Colonic mucosa (tissue), 4 donors: ENCODE data around the gene PDE4D. TPM values are rescaled to one million over a fixed set of nuclear protein-coding genes. Genes with fewer than 3 reads are reported as not detected.

Experiments
- DNase-seq: peaks from one replicate; pipeline ENCODE4 v3.0.0-alpha.2; 2020
- H3K27ac ChIP-seq: fragments of 200-600 bp; one replicate; pipeline ENCODE4 v1.8.0; 2021
- H3K27me3 ChIP-seq: fragments of 200-600 bp; one replicate; pipeline ENCODE4 v1.8.0; 2021
- H3K36me3 ChIP-seq: fragments of 200-600 bp; one replicate; pipeline ENCODE4 v1.8.0; 2021
- H3K4me1 ChIP-seq: fragments of 200-600 bp; one replicate; pipeline ENCODE4 v1.8.0; 2021; ENCODE audit warnings: mild to moderate bottlenecking
- H3K4me3 ChIP-seq: fragments of 200-600 bp; one replicate; pipeline ENCODE4 v1.8.0; 2021
- H3K9ac ChIP-seq, 2 donors: one replicate each; pipeline ENCODE4 v1.7.0; 2013; ENCODE audit warnings: control low read depth in 2 of 2, low read depth in 2 of 2, low read length in 2 of 2
- H3K9me3 ChIP-seq: fragments of 200-600 bp; one replicate; pipeline ENCODE4 v1.8.0; 2021
- intact Hi-C: fragments of 100-400 bp; cut with DNase I; formaldehyde crosslinking; loops from one replicate; pipeline ENCODE4 v1.14.1; 2022
- total RNA-seq, 2 donors: library from RNA; stranded (reverse); fragmentation: NEBNext Ultra II Directional in 1 of 2; extraction: Animal tissue kit (Norgen Biotek cat#: 25700) in 1 of 2; gene quantifications; one replicate each; pipeline ENCODE4 v1.2.1, GENCODE V29; 2021
- TF ChIP-seq, protein P1 (sequence below): fragments of 200-600 bp; IDR thresholded peaks from one replicate; pipeline ENCODE4 v1.8.0; 2022; ENCODE audit warnings: antibody characterized with exemption, mild to moderate bottlenecking
- donor health status: healthy.
- donor health status: DM: no; HTN: no; CAD: no.
- donor health status: DM: no; HTN: no; CAD: no.

Gene PDE4D
- total RNA-seq, 2 donors from 2014 or later = 23.1 to 53.7 TPM

DNA sequence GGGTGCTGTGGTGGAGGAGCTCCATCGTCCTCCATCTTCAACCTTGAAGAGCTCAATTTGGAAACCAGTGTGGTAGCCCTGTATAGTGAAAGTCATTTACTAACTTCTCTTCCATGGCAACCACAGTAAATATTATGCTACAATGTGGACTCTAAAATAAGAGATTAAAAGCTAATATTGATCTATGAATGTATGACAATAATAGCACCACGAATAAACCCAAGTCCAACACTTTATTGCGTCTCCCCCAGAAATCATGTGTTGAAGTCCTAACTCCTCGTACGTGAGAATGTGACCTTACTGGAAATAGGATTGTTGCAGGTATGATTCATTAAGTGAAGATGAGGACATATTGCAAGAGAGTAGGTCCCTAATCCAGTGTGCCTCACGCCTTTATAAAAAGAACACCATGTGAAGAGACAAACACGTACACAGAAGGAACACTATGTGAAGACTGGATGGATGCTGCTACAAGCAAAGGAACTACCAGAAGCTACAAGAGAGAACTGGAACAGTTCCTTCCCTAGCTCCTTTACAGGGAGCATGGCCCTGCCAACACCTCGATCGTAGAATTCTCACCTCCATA, 276.2 kb downstream of the PDE4D start:
- Histone ChIP-seq H3K9me3 (no peaks in the 10 kb centered on the region), H3K4me1 (no peaks in the 10 kb centered on the region), H3K4me3 (no peak overlapping the region), H3K27me3 (no peaks in the 10 kb centered on the region), H3K9ac (no peak overlapping the region), H3K27ac (no peak overlapping the region), H3K36me3 (no peaks in the 10 kb centered on the region)
- TF ChIP-seq, protein P1, sequence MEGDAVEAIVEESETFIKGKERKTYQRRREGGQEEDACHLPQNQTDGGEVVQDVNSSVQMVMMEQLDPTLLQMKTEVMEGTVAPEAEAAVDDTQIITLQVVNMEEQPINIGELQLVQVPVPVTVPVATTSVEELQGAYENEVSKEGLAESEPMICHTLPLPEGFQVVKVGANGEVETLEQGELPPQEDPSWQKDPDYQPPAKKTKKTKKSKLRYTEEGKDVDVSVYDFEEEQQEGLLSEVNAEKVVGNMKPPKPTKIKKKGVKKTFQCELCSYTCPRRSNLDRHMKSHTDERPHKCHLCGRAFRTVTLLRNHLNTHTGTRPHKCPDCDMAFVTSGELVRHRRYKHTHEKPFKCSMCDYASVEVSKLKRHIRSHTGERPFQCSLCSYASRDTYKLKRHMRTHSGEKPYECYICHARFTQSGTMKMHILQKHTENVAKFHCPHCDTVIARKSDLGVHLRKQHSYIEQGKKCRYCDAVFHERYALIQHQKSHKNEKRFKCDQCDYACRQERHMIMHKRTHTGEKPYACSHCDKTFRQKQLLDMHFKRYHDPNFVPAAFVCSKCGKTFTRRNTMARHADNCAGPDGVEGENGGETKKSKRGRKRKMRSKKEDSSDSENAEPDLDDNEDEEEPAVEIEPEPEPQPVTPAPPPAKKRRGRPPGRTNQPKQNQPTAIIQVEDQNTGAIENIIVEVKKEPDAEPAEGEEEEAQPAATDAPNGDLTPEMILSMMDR = no peak
- intact Hi-C loops = no loop called here
- DNase-seq = no peak

GRCh38 chr5:59616413-59616812, 277.1 kb downstream of the PDE4D start:
- Histone ChIP-seq H3K27ac (no peak overlapping the region), H3K4me1 (no peaks in the 10 kb centered on the region), H3K9ac (no peak overlapping the region), H3K27me3 (no peaks in the 10 kb centered on the region), H3K9me3 (no peaks in the 10 kb centered on the region), H3K36me3 (no peaks in the 10 kb centered on the region), H3K4me3 (no peak overlapping the region)
- no peak for DNase-seq
- intact Hi-C loops = no loop called here
- TF ChIP-seq, protein P1 = no peak

DNA sequence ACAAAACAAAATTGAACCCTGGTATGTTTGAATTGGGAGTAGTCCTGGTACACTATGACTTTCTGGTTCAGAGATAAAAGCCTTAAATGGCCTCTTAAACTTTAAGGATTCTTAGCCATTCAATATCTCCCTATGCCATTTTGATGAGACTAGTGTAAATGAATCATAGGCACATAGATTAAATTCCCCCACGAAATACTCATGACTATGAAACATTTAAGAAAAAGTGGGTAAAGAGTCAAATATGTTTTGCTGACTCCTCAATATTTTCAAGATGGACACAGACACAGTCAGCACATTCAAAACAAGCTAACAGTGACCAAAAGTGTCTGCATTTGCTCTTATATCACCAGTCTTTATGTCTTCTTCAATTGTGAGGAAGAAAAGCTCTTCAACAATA, 278.3 kb downstream of the PDE4D start:
- Histone ChIP-seq H3K9ac (no peak overlapping the region), H3K4me1 (no peaks in the 10 kb centered on the region), H3K9me3 (no peaks in the 10 kb centered on the region), H3K27ac (no peak overlapping the region), H3K4me3 (no peak overlapping the region), H3K27me3 (no peaks in the 10 kb centered on the region), H3K36me3 (no peaks in the 10 kb centered on the region)
- TF ChIP-seq, protein P1 = no peak
- intact Hi-C loops = no loop called here
- DNase-seq = no peak

DNA sequence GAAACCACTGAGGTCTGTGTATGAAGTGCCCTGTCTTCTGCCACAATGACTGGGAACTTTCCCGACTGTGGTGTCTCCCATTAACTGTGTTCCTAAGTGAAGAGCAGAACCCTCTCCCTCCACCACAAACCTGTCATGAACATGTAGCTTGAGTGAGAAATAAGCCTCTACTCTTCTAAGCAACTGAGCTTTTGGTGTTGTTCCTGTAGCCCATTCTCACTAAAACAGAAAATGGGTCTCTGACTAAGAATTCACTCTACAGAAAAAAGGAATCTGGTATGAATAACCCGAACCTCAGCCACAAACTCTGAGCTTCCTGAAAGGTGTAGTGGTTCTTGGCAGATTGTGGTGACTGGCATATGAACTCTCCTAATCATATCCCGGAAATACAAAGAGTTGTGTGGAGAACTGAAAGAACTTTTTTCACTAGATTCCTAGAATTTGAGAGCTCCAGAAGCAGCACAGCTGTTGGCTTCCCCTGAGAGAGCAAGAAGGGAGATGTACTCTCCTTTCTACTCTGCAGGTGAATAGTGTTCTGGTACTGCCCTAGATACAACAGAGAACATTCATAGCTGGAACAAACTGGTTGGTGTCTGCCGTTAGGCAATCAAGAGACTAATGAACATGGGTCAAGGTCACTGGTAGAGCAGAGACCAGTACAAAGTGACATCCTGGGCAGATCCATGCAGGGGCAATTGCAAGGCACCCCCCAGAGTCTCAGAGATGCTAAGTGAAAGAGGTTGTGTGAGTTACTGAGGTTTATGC, 283.8 kb downstream of the PDE4D start:
- DNase-seq = no peak
- Histone ChIP-seq H3K9ac (no peak overlapping the region), H3K36me3 (no peaks in the 10 kb centered on the region), H3K9me3 (no peaks in the 10 kb centered on the region), H3K27ac (no peak overlapping the region), H3K27me3 (no peaks in the 10 kb centered on the region), H3K4me1 (no peaks in the 10 kb centered on the region), H3K4me3 (no peak overlapping the region)
- TF ChIP-seq, protein P1 = no peak
- intact Hi-C loops = no loop called here

DNA sequence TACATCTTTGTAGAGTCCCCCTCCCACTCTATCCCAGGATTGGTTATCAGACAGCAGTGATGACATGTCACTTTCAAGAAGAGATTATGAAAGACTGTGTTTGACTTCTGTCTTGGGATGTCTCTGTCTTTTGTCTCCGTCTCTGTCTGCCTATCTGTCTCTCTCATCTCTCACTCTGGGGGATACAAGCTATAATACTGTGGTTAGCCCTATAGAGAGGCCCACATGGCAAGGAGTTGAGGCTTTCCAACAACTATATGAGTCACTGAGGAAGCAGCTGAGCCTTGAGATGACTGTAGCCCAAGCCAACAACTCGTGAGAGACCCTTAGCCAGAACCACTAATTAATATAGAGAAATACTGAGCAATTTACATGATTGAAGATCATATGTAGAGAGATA, 284.8 kb downstream of the PDE4D start:
- H3K9ac ChIP-seq = no peak overlapping the region
- no peaks in the 10 kb centered on the region for H3K9me3 ChIP-seq
- H3K27ac ChIP-seq = no peak overlapping the region
- H3K27me3 ChIP-seq = no peaks in the 10 kb centered on the region
- TF ChIP-seq, protein P1 = no peak
- H3K4me1 ChIP-seq = no peaks in the 10 kb centered on the region
- intact Hi-C loops = no loop called here
- no peak for DNase-seq
- H3K36me3 ChIP-seq = no peaks in the 10 kb centered on the region
- H3K4me3 ChIP-seq = no peak overlapping the region
